ENCODE measurements around the gene ERICH4.
"Not testable (repeated sequence)": the region's sequence is repeated elsewhere in the genome, so short reads cannot be mapped to it uniquely, and the experiment has no call there.

Gene ERICH4

GRCh38 chr19:41478875-41479756, 36.2 kb downstream of the ERICH4 start:
- DNase-seq (ENCODE audit: low spot score), result no peak

DNA sequence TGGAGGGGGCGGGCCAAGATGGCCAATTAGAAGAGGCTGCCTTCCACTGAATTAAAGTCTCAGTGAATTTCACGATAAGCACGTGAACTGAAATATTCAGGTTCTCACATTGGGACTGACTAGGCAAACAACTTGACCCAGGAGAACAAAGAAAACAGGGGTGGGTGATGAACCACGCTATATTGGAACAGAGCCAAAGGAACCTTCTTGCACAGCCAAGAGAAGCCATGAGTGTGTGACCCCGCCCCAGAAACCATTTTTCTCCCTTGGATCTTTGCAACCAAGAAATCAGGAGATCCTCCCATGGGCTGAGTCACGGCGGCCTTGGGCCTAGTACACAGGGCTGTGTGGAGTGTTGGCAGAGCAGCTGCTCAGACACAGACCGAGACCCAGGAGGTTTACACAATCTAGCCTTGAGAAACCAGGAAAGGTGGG, 36.8 kb downstream of the ERICH4 start:
- no peak for DNase-seq (ENCODE audit: low spot score)

DNA sequence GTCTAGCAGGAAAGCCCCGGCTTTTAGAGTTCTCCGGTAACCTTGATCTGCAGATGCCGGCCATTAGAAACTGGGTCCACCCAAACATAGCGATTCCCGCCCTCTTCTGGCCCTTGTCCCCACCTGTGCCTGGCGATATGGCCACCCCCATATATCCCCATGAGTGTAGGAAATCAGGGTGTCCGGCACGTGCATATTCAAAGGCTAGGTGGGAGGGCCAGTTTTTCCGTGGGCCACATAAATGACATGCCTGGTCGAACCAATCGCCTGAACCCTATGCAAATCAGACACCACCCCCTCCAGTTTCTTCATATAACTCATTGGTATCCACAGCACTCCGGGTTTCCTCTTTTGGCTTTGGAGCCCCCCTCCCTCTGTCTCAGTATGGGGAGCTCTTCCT, 37.4 kb downstream of the ERICH4 start:
- DNase-seq (ENCODE audit: low spot score), result no peak

GRCh38 chr19:41484822-41485221, 41.9 kb downstream of the ERICH4 start:
- DNase-seq (ENCODE audit: low spot score), result no peak

DNA sequence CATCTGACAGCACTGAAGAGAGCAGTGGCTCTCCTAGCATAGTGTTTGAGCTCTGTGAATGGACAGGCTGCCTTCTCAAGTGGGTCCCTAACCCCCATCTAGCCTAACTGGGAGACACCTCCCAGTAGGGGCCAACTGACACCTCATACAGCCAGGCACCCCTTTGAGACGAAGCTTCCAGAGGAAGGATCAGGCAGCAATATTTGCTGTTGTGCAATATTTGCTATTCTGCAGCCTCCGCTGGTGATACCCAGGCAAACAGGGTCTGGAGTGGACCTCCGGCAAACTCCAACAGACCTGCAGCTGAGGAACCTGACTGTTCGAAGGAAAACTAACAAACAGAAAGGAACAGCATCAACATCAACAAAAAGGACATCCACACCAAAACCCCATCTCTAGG, 44.0 kb downstream of the ERICH4 start:
- not testable (repeated sequence) for DNase-seq (ENCODE audit: low spot score)

- no peak for DNase-seq (ENCODE audit: low spot score)
Measured at GRCh38 chr19:41492843-41493242, 49.9 kb downstream of the ERICH4 start.
